IPS-18a (cell line): ENCODE measurements around the gene TANGO2.
A peak's percentile ranks its signal among the peaks of the same experiment; 100 is the strongest.

Experiments
- H3K27ac ChIP-seq: one replicate; pipeline ENCODE4 v1.5.1; 2013; ENCODE audit warnings: low read length
- H3K27me3 ChIP-seq: one replicate; pipeline ENCODE4 v1.6.1; 2013; ENCODE audit warnings: mild to moderate bottlenecking, low read length; ENCODE audit not compliant: control insufficient read depth, insufficient read depth
- H3K36me3 ChIP-seq: one replicate; pipeline ENCODE4 v1.6.1; 2013; ENCODE audit warnings: low read depth, low read length; ENCODE audit not compliant: control insufficient read depth
- H3K4me1 ChIP-seq: one replicate; pipeline ENCODE4 v1.6.1; 2013; ENCODE audit warnings: low read depth, low read length; ENCODE audit not compliant: control insufficient read depth
- H3K4me3 ChIP-seq: one replicate; pipeline ENCODE4 v1.5.1; 2013; ENCODE audit warnings: low read length
- H3K9ac ChIP-seq: one replicate; pipeline ENCODE4 v1.6.1; 2013; ENCODE audit warnings: mild to moderate bottlenecking, low read length, moderate library complexity
- H3K9me3 ChIP-seq: one replicate; pipeline ENCODE4 v1.6.1; 2013; ENCODE audit warnings: low read depth, low read length; ENCODE audit not compliant: control insufficient read depth

The TANGO2 gene

DNA sequence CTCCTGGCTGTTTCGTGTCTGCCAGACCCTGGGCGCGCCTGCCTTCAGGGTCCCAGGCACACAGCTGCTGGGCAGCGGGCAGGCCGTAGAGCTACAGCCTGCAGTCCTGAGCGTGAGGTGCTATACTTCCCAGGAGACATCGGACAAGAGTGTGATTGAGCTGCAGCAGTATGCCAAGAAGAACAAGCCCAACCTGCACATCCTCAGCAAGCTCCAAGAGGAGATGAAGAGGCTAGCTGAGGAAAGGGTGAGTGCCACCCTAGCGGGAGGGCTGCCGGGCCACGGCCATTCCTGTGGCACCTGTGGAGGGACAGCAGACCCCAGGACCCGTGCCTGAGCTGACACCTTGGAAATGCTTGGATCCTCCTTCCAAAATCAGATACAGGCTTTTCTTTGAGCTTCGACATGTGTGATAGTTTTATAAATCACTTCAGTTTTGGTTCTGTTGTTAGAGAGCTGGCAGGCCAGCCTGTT, 87.9 kb downstream of the TANGO2 start:
- no peak overlapping the region for H3K27ac ChIP-seq
- no peak overlapping the region for H3K4me3 ChIP-seq
- peaks cover 76% of the 10 kb centered on the region for H3K36me3 ChIP-seq
- no peak overlapping the region for H3K9ac ChIP-seq
- no peaks in the 10 kb centered on the region for H3K27me3 ChIP-seq
- no peaks in the 10 kb centered on the region for H3K9me3 ChIP-seq
- no peaks in the 10 kb centered on the region for H3K4me1 ChIP-seq

DNA sequence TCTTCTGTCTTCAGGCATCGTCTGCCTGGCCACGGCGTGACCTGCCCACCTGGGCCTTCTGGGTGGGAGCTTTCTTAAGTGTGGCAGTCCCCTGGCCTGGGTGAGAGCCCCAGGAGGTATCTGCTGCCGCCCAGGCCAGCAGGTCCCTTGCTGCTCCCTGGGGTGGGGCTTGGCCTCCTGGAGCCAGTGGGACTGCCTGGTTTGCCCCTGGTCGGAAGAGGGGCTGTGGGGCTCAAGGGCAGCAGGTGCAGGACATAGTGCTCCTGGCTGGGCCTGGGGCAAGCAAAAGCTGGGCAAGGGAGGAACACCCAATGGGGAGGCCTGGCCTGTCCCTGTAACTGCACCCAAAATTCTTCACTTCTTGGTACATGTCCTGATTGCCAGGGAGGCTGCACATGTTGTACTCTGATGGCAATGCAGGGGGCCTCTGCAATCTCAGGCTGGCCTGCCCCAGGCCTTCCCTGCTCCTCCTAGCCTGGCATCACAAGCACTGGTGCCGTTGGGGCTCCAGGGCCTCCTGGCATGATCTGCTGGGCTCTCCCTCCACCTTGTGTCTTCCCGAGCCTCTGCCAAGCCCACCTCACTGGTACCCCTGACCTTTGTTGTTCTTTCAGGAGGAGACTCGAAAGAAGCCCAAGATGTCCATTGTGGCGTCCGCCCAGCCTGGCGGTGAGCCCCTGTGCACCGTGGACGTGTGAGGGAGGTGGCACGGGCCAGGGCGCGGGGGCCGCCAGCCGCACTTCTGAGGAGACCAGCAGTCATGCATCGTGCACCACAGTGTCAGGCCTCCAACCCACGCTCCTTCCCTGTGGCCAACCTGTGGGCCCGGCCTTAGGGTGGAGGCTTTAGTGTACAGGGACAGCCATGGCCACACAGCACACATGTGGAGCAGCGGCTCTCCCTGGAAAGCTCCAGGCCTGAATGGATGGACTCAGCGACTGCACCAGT, 88.8 kb downstream of the TANGO2 start:
- H3K4me1 ChIP-seq = no peaks in the 10 kb centered on the region
- H3K27ac ChIP-seq = no peak overlapping the region
- H3K36me3 ChIP-seq = peaks cover 76% of the 10 kb centered on the region
- no peak overlapping the region for H3K9ac ChIP-seq
- no peaks in the 10 kb centered on the region for H3K9me3 ChIP-seq
- H3K4me3 ChIP-seq = no peak overlapping the region
- H3K27me3 ChIP-seq = no peaks in the 10 kb centered on the region

DNA sequence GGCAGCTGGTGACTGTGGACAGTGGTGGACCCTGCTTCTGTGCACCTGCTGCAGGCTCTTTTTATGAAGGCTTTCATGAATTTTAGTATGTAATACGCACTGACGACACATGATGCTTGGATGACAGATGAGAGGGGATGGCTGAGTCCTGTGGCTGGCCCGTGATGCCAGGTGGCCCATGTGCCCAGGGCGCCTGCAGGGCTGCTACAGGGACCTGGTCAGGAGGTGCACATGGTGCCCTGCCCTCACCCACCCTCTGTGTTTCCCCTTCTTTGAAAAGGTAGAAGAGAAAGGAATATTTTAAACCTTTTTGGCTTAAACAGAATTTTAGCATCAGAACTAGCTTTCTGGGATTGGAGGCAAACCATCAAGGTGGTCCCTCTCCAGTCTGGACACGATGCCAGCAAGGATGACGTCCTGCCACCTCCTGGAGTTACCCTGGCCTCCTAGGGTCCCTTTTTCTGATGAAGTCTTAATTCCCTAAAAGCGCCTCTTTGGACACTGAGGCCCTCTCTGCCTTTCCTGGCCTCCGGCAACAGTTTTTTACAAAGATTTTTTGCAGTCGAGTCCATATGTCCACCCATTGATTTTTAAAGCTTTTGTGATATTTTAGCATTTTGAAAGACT, 89.6 kb downstream of the TANGO2 start:
- Histone ChIP-seq H3K9me3 (no peaks in the 10 kb centered on the region), H3K36me3 (peaks cover 68% of the 10 kb centered on the region), H3K9ac (no peak overlapping the region), H3K27me3 (no peaks in the 10 kb centered on the region), H3K27ac (no peak overlapping the region), H3K4me1 (no peaks in the 10 kb centered on the region), H3K4me3 (no peak overlapping the region)

- Histone ChIP-seq H3K27me3 (no peaks in the 10 kb centered on the region), H3K4me3 (no peak overlapping the region), H3K36me3 (peaks cover 62% of the 10 kb centered on the region), H3K9me3 (no peaks in the 10 kb centered on the region), H3K27ac (no peak overlapping the region), H3K9ac (no peak overlapping the region), H3K4me1 (no peaks in the 10 kb centered on the region)
Measured at GRCh38 chr22:20111045-20111688, 90.3 kb downstream of the TANGO2 start.

GRCh38 chr22:20111689-20112622, 91.0 kb downstream of the TANGO2 start:
- Histone ChIP-seq H3K9ac (no peak overlapping the region), H3K4me3 (no peak overlapping the region), H3K9me3 (no peaks in the 10 kb centered on the region), H3K27me3 (no peaks in the 10 kb centered on the region), H3K36me3 (peaks cover 54% of the 10 kb centered on the region), H3K27ac (no peak overlapping the region), H3K4me1 (no peaks in the 10 kb centered on the region)

DNA sequence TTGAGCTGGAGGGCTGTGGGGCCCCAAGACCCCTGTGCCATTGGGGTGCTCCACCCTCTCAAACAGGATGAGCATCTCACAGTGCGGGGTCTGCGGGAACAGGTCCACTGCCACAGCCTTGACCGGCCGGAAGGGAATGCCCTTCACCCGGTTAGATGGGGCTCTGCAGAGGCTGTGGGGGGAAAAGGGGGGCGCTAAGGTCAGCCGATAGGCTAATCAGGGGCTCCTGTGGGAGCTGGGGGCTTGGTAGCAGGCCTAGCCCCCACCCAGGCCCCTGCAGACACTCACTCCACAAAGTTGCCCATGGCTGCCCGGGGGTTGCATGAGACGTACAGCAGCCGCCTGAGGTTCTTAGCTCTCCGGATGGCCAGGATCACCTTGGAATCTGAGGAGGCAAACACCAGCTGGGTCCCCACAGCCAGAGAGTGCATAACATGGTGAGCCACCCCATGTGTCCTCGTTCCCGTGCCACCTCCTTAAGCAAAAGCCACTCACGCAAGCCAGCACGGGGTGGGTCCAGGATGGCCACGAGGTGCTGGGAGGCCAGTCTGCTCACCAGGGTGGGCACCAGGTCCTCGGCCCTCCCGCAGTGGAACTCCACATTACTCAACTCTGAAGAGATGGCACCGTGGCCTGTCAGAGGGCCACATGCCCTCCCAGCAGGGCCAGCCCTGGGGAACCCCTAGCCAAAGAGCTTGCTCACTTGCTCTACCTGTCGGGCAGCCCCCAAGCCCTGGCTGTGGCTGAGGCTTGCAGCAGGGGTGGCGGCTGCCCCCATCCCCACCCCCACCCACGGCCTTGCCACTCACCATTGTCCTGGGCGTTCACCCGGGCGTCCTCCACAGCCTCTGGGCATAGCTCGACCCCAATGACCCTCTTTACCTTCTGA, 92.0 kb downstream of the TANGO2 start:
- Histone ChIP-seq H3K4me1 (no peaks in the 10 kb centered on the region), H3K27me3 (no peaks in the 10 kb centered on the region), H3K9ac (no peak overlapping the region), H3K4me3 (no peak overlapping the region), H3K9me3 (no peaks in the 10 kb centered on the region), H3K36me3 (peaks cover 45% of the 10 kb centered on the region), H3K27ac (no peak overlapping the region)

DNA sequence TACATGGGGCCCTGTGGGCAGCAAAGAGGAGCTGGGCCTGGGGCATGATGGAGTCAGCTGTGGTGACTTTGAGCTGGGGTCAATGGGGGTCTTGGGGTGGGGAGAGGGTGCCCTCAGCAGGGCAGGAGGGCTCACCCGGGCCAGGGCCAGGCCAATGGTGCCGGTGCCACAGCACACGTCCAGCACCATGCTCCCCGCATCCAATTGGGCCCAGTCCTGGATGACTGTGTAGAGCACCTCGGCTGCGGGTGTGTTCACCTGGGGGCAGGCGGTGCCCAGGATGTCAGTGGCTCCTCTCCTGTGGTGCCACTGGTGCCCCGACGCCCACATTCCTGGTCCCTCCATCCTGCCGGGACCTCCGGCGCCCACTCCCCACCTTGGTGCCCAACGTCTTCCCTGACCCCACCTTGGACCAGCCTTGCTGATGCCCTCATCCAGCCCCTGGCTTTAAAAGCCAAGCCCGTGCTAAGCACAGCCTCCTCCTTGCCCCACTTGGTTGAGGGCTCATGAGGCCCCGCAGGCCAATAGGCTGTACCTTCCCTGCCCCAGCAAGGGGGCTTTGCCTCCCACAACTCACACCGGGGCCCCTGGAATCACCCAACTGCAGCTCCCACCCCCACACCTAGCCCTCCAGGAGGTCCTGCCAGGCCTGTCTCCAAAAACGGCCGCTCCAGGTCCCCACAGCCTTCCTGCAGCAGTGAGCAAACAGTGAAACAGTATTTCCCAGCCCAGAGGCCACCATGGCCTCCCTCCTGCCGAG, 92.8 kb downstream of the TANGO2 start:
- H3K4me1 ChIP-seq = peaks cover 2% of the 10 kb centered on the region
- H3K36me3 ChIP-seq = peaks cover 41% of the 10 kb centered on the region
- no peaks in the 10 kb centered on the region for H3K9me3 ChIP-seq
- no peak overlapping the region for H3K9ac ChIP-seq
- H3K27me3 ChIP-seq = no peaks in the 10 kb centered on the region
- no peak overlapping the region for H3K27ac ChIP-seq
- H3K4me3 ChIP-seq = no peak overlapping the region

- Histone ChIP-seq H3K9ac (no peak overlapping the region), H3K9me3 (no peaks in the 10 kb centered on the region), H3K36me3 (peaks cover 41% of the 10 kb centered on the region), H3K27ac (no peak overlapping the region), H3K4me3 (no peak overlapping the region), H3K27me3 (no peaks in the 10 kb centered on the region), H3K4me1 (peaks cover 6% of the 10 kb centered on the region)
Measured at GRCh38 chr22:20114506-20115475, 93.9 kb downstream of the TANGO2 start.

GRCh38 chr22:20115691-20116375, 94.9 kb downstream of the TANGO2 start, which contains the start of gene RANBP1:
Gene RANBP1, plus strand, starts transcription at chr22:20116104. Its CDS starts 81 bp downstream, at chr22:20116185.
- Histone ChIP-seq H3K27me3 (no peaks in the 10 kb centered on the region), H3K4me3 (peak within 1 kb of the TSS; percentile 83), H3K9ac (peak within 1 kb of the TSS; percentile 83), H3K9me3 (no peaks in the 10 kb centered on the region), H3K36me3 (peaks cover 41% of the 10 kb centered on the region), H3K27ac (peak within 1 kb of the TSS; percentile 15), H3K4me1 (peaks cover 6% of the 10 kb centered on the region)
